ENCODE data around the gene VDR. TPM values are rescaled to one million over a fixed set of nuclear protein-coding genes. Genes with fewer than 3 reads are reported as not detected.

Gene VDR
- total and polyA plus RNA-seq, 2 experiments from 2014 or later = 23.9 to 30.5 TPM

DNA sequence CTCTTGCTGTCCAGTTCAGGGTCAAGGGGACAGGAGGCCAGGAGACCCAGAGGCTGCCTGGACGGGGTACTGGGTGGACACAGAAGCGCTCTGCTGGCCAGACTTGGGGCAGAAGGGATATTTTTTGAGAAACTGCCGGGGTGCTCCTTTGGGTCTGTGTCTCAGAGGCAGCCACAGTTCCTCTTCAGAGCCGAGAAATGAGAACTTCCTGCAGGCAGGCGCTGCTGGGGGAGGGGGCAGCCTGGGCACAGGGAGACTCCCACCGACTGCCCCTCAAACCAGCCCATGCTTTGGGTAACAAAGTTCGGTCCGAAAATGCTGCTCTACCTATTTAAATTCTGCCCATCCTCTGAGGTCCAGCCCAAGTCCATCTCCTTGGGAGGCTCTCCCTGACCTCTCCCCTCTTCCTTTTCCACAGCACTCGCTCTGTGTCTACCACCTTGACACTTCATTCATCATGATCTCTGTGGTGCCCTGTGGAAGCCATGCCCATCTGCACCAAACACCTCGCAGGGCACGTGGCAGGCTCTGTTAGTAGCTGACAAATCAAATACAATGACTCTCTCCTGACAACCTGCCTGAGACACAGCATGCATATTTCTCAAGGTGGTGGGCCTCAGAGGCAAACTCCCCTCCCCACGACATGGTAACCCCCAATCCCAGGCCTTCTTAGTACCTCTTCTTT lies 101.5 kb downstream of the VDR start:
- TF ChIP-seq EZH2 (IDR thresholded peaks at IDR 0.05; ENCODE audit: insufficient read depth, poor library complexity, severe bottlenecking) (no peak), EZH2phosphoT487 (IDR thresholded peaks at IDR 0.05; ENCODE audit: insufficient read depth, low read depth) (no peak)
- peaks cover 38% of the 10 kb centered on the region for H3K4me1 ChIP-seq (ENCODE audit: insufficient read depth)
- H3K4me3 ChIP-seq = no peak overlapping the region
- no peaks in the 10 kb centered on the region for H3K27me3 ChIP-seq (replicated peaks; ENCODE audit: insufficient read depth)
- H3K36me3 ChIP-seq (ENCODE audit: low read depth) = peaks cover 7% of the 10 kb centered on the region; the same call in 1 of the 2 replicates
- no peak overlapping the region for H3K4me2 ChIP-seq (ENCODE audit: unreplicated experiment)
- no peak overlapping the region for H3K27ac ChIP-seq
- 61 to 69% methylated on average over 12 of the region's 12 CpGs for WGBS, 2 experiments (ENCODE audit: low coverage in 1 of 2, low lambda C conversion rate in 2 of 2, missing lambda C conversion rate in 2 of 2)
- no peak for DNase-seq
- no peak overlapping the region for H2AFZ ChIP-seq
- H4K20me1 ChIP-seq (ENCODE audit: insufficient read depth) = peaks cover 17% of the 10 kb centered on the region; the same call in 1 of the 2 replicates
- H3F3A ChIP-seq (ENCODE audit: insufficient read depth) = peaks cover 10% of the 10 kb centered on the region; the same call in 1 of the 2 replicates
- no peaks in the 10 kb centered on the region for H3K9me2 ChIP-seq (ENCODE audit: insufficient read depth)
- H3K9me3 ChIP-seq (ENCODE audit: low read depth) = no peaks in the 10 kb centered on the region
- peak overlapping the region; percentile 8; the same call in 1 of the 2 replicates for H3K9ac ChIP-seq
- peaks cover 100% of the 10 kb centered on the region for H3K79me2 ChIP-seq (ENCODE audit: insufficient read depth)
- in situ Hi-C loops (cut with MboI) = no loop called here

GRCh38 chr12:47802312-47802711 lies 102.5 kb downstream of the VDR start:
- in situ Hi-C loops (cut with MboI) = no loop called here
- no peak overlapping the region for H3K27ac ChIP-seq
- no peak for TF ChIP-seq EZH2 (IDR thresholded peaks at IDR 0.05; ENCODE audit: insufficient read depth, poor library complexity, severe bottlenecking)

GRCh38 chr12:47801904-47802246 lies 102.9 kb downstream of the VDR start:
- H4K20me1 ChIP-seq (ENCODE audit: insufficient read depth) = peaks cover 12% of the 10 kb centered on the region; the same call in 1 of the 2 replicates
- no peak overlapping the region for H3K27ac ChIP-seq
- no peak overlapping the region for H3K4me2 ChIP-seq (ENCODE audit: unreplicated experiment)

More at GRCh38 chr12:47802312-47802711, 102.5 kb downstream of the VDR start:
- peaks cover 12% of the 10 kb centered on the region; the same call in 1 of the 2 replicates for H4K20me1 ChIP-seq (ENCODE audit: insufficient read depth)
- peaks cover 100% of the 10 kb centered on the region for H3K79me2 ChIP-seq (ENCODE audit: insufficient read depth)
- H3K4me2 ChIP-seq (ENCODE audit: unreplicated experiment) = no peak overlapping the region
- peak overlapping the region; percentile 8 for H3K9ac ChIP-seq
- WGBS, 2 experiments (ENCODE audit: low coverage in 1 of 2, low lambda C conversion rate in 2 of 2, missing lambda C conversion rate in 2 of 2) = 33 to 35% methylated on average over 5 of the region's 5 CpGs
- H3K4me3 ChIP-seq = no peak overlapping the region
- peak; percentile 30 for DNase-seq
- peaks cover 7% of the 10 kb centered on the region; the same call in 1 of the 2 replicates for H3K36me3 ChIP-seq (ENCODE audit: low read depth)
- H2AFZ ChIP-seq = no peak overlapping the region
- H3K27me3 ChIP-seq (replicated peaks; ENCODE audit: insufficient read depth) = no peaks in the 10 kb centered on the region
- peaks cover 28% of the 10 kb centered on the region for H3K4me1 ChIP-seq (ENCODE audit: insufficient read depth)
- H3F3A ChIP-seq (ENCODE audit: insufficient read depth) = peaks cover 7% of the 10 kb centered on the region; the same call in 1 of the 2 replicates
- H3K9me3 ChIP-seq (ENCODE audit: low read depth) = no peaks in the 10 kb centered on the region
- H3K9me2 ChIP-seq (ENCODE audit: insufficient read depth) = no peaks in the 10 kb centered on the region

DNA sequence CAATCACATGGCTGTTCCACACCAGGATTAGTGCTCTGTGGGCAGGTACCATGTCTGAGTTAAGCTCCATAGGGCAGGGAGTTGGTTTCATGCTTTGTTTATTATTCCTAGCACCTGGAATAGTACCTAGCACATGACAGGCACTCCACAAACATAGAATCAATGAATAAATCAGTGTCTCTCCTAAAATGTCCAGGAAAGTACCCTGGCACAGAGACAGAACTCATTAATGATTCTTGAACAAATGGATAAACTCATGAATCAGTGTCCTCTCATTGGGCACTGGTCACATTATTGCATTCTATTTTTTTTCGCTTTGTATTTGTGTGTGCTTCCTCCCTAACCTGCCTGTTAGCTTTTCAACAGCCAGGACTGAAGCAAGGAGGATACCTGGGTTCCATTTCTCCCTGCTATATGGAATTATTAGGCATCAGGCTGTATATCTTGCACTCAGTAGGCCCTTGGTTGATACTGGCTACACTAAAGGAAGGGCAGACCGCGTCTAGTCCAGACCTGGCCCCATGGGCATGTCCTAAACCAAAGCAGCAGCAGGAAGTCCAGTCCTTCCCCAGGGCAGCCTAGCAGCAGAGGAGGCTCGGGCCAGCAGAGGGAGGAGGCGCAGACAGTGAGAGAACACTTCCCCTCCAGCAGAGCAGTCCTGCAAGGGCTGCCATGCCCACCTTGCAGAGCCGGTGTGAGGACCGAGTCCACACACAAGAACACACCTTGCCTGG lies 103.5 kb downstream of the VDR start:
- Histone ChIP-seq H3K4me1 (ENCODE audit: insufficient read depth) (peaks cover 23% of the 10 kb centered on the region), H3K4me2 (ENCODE audit: unreplicated experiment) (no peak overlapping the region), H4K20me1 (ENCODE audit: insufficient read depth) (peaks cover 12% of the 10 kb centered on the region; the same call in 1 of the 2 replicates), H3K79me2 (ENCODE audit: insufficient read depth) (peaks cover 97% of the 10 kb centered on the region), H3K9ac (peak overlapping the region; percentile 8), H3K9me2 (ENCODE audit: insufficient read depth) (no peaks in the 10 kb centered on the region), H3K36me3 (ENCODE audit: low read depth) (peaks cover 7% of the 10 kb centered on the region; the same call in 1 of the 2 replicates), H3K4me3 (no peak overlapping the region), H3K27ac (no peak overlapping the region), H3K27me3 (replicated peaks; ENCODE audit: insufficient read depth) (no peaks in the 10 kb centered on the region), H2AFZ (no peak overlapping the region), H3F3A (ENCODE audit: insufficient read depth) (no peaks in the 10 kb centered on the region; the same call in 1 of the 2 replicates), H3K9me3 (ENCODE audit: low read depth) (no peaks in the 10 kb centered on the region)
- in situ Hi-C loops (cut with MboI) = no loop called here
- peak; percentile 55 for DNase-seq
- WGBS, 2 experiments (ENCODE audit: low coverage in 1 of 2, low lambda C conversion rate in 2 of 2, missing lambda C conversion rate in 2 of 2) = 51 to 52% methylated on average over 7 of the region's 7 CpGs
- TF ChIP-seq EZH2 (IDR thresholded peaks at IDR 0.05; ENCODE audit: insufficient read depth, poor library complexity, severe bottlenecking) = no peak
- no peak for TF ChIP-seq EZH2phosphoT487 (IDR thresholded peaks at IDR 0.05; ENCODE audit: insufficient read depth, low read depth)

More at GRCh38 chr12:47801904-47802246, 102.9 kb downstream of the VDR start:
- H3K27me3 ChIP-seq (replicated peaks; ENCODE audit: insufficient read depth) = no peaks in the 10 kb centered on the region
- 46 to 55% methylated on average over 8 of the region's 9 CpGs for WGBS, 2 experiments (ENCODE audit: low coverage in 1 of 2, low lambda C conversion rate in 2 of 2, missing lambda C conversion rate in 2 of 2)
- H3F3A ChIP-seq (ENCODE audit: insufficient read depth) = peaks cover 2% of the 10 kb centered on the region; the same call in 1 of the 2 replicates
- no peaks in the 10 kb centered on the region for H3K9me3 ChIP-seq (ENCODE audit: low read depth)
- H3K79me2 ChIP-seq (ENCODE audit: insufficient read depth) = peaks cover 97% of the 10 kb centered on the region
- in situ Hi-C loops (cut with MboI) = no loop called here
- H3K9me2 ChIP-seq (ENCODE audit: insufficient read depth) = no peaks in the 10 kb centered on the region
- no peak overlapping the region for H3K4me3 ChIP-seq
- H3K9ac ChIP-seq = peak overlapping the region; percentile 8
- DNase-seq = no peak
- no peak overlapping the region for H2AFZ ChIP-seq
- peaks cover 24% of the 10 kb centered on the region for H3K4me1 ChIP-seq (ENCODE audit: insufficient read depth)
- H3K36me3 ChIP-seq (ENCODE audit: low read depth) = peaks cover 7% of the 10 kb centered on the region; the same call in 1 of the 2 replicates
- TF ChIP-seq EZH2phosphoT487 (IDR thresholded peaks at IDR 0.05; ENCODE audit: insufficient read depth, low read depth) = no peak
- TF ChIP-seq EZH2 (IDR thresholded peaks at IDR 0.05; ENCODE audit: insufficient read depth, poor library complexity, severe bottlenecking) = no peak

All from GM23248 (cell line).